Limb (tissue), 2 donors: Measurements from ENCODE around the gene SH3PXD2A.
"Not testable (repeated sequence)": the region's sequence is repeated elsewhere in the genome, so short reads cannot be mapped to it uniquely, and the experiment has no call there.

Experiments used
- DNase-seq, 2 donors: peaks; one replicate each; pipeline ENCODE4 v3.0.0-alpha.2; 2016; ENCODE audit errors: extremely low spot score in 2 of 2

SH3PXD2A gene

GRCh38 chr10:103851261-103851660 lies 4.1 kb downstream of the SH3PXD2A start:
- DNase-seq = no peak

DNA sequence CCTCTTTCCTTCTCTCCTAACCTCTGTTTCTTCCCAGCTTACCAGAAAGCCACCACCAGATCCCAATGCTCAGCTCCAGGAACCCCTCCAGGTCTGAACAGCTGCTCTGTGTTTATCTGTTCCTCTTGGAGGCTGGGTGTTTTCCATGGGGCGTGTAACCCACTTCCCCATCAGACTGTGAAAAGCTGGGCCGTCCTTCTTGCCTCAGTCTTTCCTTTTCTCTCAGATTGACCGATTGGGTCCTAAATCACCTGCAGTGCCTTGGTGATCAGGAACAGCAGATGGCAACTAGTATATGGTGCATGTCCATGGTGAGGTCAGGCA lies 4.8 kb downstream of the SH3PXD2A start:
- no peak for DNase-seq

GRCh38 chr10:103849880-103850571 lies 5.3 kb downstream of the SH3PXD2A start:
- no peak for DNase-seq

GRCh38 chr10:103849212-103849877 lies 6.0 kb downstream of the SH3PXD2A start:
- DNase-seq = no peak

- DNase-seq = no peak
Observed at GRCh38 chr10:103847909-103848468, 7.4 kb downstream of the SH3PXD2A start.

- DNase-seq = no peak
Observed at GRCh38 chr10:103847346-103847745, 8.0 kb downstream of the SH3PXD2A start.

DNA sequence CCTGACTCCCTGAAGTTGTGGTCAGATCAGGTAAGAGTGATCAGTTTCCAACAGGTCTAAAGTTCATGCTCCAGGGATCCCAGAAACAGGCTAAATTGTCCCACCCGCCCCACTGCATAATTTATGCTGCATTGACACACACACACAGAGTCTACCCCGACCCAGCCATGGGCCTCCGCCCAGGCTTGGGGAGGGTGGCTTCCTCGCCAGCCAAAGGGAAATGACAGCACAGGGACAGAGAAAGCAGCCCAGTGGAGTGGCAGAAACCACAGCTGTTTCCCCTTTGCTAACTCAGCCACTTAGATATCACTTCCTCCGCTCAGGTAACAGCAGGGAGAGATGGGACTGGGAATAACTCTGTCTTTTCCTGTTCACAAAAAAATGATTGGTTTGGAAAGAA lies 9.4 kb downstream of the SH3PXD2A start:
- DNase-seq = no peak

GRCh38 chr10:103845346-103845745 lies 10.0 kb downstream of the SH3PXD2A start:
- not testable (repeated sequence) for DNase-seq

DNA sequence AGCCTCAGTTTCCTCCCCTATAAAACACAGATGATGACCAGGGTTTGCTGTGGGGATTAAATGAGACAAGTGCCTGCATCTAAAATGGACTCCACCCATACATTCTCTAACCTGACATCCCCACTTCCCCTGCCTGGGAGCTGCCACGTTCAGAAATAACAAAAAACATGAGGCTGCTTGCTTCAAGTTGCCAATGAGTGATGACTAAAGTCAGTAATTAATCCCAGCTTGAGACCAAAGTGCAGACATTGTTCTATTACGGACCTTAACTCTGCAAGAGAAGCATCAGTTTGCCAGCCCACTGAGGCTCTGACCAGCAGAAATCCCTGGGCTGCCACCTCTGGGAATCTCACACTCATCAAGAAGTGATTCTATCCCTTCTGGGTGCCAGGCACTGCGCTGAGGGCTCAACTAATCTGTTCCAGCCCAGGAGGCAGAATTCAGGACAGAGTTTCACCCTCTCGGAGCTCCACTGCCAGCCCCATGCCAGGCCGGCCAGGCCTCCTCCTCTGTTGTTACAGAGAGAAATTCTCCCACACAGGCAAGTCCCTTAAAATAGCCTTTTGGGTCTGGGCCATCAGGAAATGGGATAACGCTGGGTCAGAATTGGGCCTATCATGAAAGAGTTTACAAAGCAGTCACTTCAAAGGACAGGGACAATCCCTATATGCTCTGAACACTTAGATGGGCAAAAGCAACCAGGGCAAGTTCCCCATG lies 11.4 kb downstream of the SH3PXD2A start:
- DNase-seq = no peak

GRCh38 chr10:103843045-103843444 lies 12.3 kb downstream of the SH3PXD2A start:
- DNase-seq = no peak

DNA sequence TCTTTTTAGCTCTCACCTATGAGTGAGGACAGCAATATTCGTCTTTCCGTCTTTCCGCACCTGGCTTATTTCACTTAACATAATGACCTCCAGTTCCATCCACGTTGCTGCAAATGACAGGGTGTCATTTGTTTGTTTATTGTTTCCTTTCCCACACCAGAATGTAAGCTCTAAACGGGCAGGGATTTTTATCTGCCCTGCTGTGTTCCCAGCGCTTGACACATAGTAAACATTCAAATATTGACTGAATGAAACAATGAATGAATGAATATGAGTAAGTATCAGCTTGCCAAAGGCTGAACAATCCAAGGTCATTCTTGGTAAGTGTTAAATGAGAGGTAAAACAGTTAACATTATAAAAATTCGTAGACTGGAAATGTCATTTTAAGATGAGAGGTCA lies 12.8 kb downstream of the SH3PXD2A start:
- DNase-seq = no peak

- DNase-seq = no peak
Observed at GRCh38 chr10:103841519-103841918, 13.9 kb downstream of the SH3PXD2A start.

- DNase-seq = no peak
Observed at GRCh38 chr10:103840740-103841070, 14.7 kb downstream of the SH3PXD2A start.

DNA sequence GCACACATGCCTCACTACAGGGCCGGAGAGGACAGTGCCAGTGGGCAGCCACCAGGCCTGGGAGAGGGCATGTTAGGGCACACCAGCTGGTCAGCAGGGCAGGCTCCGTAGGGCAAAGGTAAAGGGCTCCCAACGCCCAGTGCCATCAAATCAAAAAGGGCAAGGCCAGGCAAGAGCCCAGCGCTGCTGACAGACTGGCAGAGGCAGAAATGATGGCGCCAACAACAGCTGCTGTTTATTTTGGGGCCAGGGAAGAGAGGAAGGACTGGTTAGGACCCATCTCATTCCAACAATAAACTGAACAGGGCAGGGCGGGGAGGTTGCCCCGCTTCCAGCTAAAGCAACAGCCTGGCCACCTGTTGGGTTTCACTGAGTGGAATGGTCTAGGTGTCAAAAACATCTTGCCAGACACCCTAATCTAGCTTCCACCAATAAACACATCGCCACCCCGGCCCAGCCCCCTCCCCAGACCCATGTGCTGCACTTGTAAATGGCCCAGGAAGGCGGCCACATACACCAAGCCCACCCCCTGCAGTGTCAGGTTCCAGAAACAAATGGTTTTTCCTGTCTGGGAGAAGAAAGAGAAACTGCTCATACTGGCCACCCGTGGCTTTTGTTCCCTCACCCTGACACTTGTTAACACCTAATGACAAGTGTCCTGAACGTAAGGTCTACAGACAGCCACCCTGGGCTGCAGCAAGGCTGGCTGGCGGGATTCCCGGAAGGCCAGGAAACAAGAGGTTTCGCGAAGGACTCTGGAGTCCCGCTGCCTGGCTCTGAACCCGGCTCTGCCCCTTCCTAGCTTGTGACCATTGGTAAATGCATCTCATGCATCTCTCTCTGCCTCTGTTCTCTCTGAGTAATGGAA lies 15.3 kb downstream of the SH3PXD2A start:
- DNase-seq = peak; percentile 27 to 63

- no peak for DNase-seq
Observed at GRCh38 chr10:103839519-103839871, 15.9 kb downstream of the SH3PXD2A start.

DNA sequence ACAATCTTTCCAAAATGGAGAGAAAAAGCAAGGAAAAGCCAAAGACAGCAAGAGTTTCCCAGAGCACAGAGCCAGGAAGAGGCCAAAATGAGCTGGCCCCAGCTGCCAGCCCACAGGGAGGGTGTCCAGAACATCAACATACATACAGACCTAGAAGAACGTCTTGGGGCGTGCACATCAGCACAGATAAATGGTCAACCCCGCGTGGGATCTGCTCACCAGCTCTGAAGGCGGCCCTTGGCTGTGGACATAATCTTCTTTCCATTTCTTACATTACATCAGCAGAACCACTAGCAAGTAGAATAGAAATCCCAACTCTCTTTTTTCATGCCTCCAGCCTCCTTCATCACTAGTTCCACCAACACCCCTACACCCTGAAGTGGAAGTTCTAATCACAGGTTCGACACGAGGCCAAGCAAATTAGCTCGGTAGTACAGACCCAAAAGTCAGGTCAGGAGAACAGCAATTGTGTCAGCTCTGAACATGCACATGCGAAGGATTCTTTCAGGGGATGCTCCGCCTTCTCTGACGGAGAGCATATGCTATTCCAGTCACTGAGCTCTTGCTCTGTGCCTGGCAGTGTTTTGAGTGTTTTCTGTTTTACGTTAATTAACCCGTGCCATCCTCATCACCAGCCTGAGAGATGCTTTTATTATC lies 16.4 kb downstream of the SH3PXD2A start:
- no peak for DNase-seq

- DNase-seq = no peak
Observed at GRCh38 chr10:103838070-103838395, 17.3 kb downstream of the SH3PXD2A start.

- no peak for DNase-seq
Observed at GRCh38 chr10:103837370-103838069, 17.9 kb downstream of the SH3PXD2A start.

GRCh38 chr10:103836861-103837260 lies 18.5 kb downstream of the SH3PXD2A start:
- peak in 1 of 2 donors; percentile 36 for DNase-seq

GRCh38 chr10:103836273-103836672 lies 19.1 kb downstream of the SH3PXD2A start:
- no peak for DNase-seq
